Left ventricle myocardium inferior (tissue), 1 donor: ENCODE results near the gene BRAT1. TPM values are rescaled to one million over a fixed set of nuclear protein-coding genes. Genes with fewer than 3 reads are reported as not detected.

Experiments
- DNase-seq: peaks from one replicate; pipeline ENCODE4 v3.0.0-alpha.2; 2020
- H3K27ac ChIP-seq: fragments of 200-600 bp; replicated peaks from 2 replicates; pipeline ENCODE4 v1.8.0; 2021
- H3K27me3 ChIP-seq: fragments of 200-600 bp; 2 replicates; pipeline ENCODE4 v1.8.0; 2021; ENCODE audit warnings: low read depth
- H3K36me3 ChIP-seq: fragments of 200-600 bp; 2 replicates; pipeline ENCODE4 v1.8.0; 2021
- H3K4me1 ChIP-seq: fragments of 200-600 bp; 2 replicates; pipeline ENCODE4 v1.8.0; 2021
- H3K4me3 ChIP-seq: fragments of 200-600 bp; 2 replicates; pipeline ENCODE4 v1.8.0; 2021; ENCODE audit warnings: mild to moderate bottlenecking, moderate library complexity
- H3K9me3 ChIP-seq: fragments of 200-600 bp; replicated peaks from 2 replicates; pipeline ENCODE4 v1.8.0; 2021
- CTCF ChIP-seq: fragments of 200-600 bp; IDR thresholded peaks from 2 replicates; pipeline ENCODE4 v1.8.0; 2021; ENCODE audit warnings: antibody characterized with exemption, mild to moderate bottlenecking, borderline replicate concordance
- intact Hi-C: fragments of 100-400 bp; cut with micrococcal nuclease; formaldehyde crosslinking; loops from one replicate; pipeline ENCODE4 v1.11.0; 2022
- total RNA-seq: library from RNA; stranded (reverse); fragmentation: NEBNext Ultra II Directional; extraction: Animal tissue kit (Norgen Biotek cat#: 25700); gene quantifications from one replicate; pipeline ENCODE4 v1.2.1, GENCODE V29; 2021
- donor health status: DM: no; HTN: yes; CAD: no; lungs with severe emphysema.

BRAT1 gene
- total RNA-seq, 1 donor from 2014 or later: 13.7 TPM

GRCh38 chr7:2601907-2602306 lies 46.6 kb upstream of the BRAT1 start:
- Histone ChIP-seq H3K9me3 (no peaks in the 10 kb centered on the region), H3K4me3 (no peak overlapping the region), H3K4me1 (peaks cover 29% of the 10 kb centered on the region), H3K36me3 (peaks cover 49% of the 10 kb centered on the region), H3K27me3 (no peaks in the 10 kb centered on the region), H3K27ac (no peak overlapping the region)
- no peak for DNase-seq
- intact Hi-C loops: no loop called here
- TF ChIP-seq CTCF: no peak

DNA sequence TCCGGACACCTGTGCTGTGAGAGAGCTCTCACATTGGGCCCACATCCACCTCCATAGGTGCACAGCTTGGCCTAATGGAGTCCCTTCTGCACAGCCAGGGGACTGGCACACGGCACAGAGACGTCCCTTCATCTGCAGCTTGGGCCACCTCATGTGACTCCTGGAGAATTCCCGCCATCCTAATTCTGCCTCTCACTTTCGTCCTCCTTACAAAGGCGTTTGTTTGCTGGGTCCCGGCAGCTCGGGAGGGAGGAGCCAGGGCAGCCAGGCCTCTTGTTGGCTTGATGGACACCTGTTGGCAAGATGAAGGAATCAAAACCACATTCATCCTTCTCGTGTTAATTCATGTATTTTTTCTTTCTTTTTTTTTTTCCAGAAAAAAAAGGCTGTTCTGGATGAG lies 45.7 kb upstream of the BRAT1 start:
- Histone ChIP-seq H3K27me3 (no peaks in the 10 kb centered on the region), H3K4me3 (no peak overlapping the region), H3K9me3 (no peaks in the 10 kb centered on the region), H3K36me3 (peaks cover 50% of the 10 kb centered on the region), H3K4me1 (peaks cover 21% of the 10 kb centered on the region), H3K27ac (no peak overlapping the region)
- DNase-seq: no peak
- intact Hi-C loops: no loop called here
- no peak for TF ChIP-seq CTCF

DNA sequence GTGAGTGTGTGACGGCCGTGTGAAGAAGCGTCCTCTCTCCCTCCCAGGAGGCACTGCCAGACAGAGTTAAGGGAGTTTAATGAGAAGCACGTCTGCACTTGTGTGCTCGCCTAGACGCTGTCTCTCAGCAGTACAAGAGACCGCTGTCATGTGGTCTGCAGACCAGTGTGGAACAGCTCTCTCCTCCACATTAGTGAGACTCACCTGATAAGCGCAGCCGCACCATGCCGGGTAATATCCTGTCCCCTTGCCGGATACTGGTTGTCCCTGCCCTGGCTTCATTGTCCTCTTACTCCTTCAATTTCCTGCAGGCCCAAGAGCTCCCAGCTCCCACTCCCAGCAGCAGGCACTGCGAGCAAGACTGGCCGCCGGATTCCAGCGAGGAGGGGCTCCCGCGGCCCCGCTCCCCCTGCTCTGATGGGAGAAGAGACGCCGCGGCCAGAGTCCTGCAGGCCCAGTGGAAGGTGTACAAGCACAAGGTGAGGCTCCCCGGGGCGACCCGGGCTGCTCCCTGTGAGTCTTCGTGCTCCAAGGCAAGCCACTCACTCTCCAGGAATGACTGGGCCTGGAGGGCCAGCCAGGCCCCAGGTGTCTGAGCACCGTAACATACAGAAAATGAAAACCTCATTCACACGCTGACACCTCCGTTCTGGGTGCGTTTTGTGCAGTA lies 43.0 kb upstream of the BRAT1 start:
- DNase-seq: no peak
- intact Hi-C loops: no loop called here
- Histone ChIP-seq H3K36me3 (peaks cover 75% of the 10 kb centered on the region), H3K27me3 (no peaks in the 10 kb centered on the region), H3K4me3 (no peak overlapping the region), H3K9me3 (no peaks in the 10 kb centered on the region), H3K4me1 (no peaks in the 10 kb centered on the region), H3K27ac (no peak overlapping the region)
- TF ChIP-seq CTCF: no peak

DNA sequence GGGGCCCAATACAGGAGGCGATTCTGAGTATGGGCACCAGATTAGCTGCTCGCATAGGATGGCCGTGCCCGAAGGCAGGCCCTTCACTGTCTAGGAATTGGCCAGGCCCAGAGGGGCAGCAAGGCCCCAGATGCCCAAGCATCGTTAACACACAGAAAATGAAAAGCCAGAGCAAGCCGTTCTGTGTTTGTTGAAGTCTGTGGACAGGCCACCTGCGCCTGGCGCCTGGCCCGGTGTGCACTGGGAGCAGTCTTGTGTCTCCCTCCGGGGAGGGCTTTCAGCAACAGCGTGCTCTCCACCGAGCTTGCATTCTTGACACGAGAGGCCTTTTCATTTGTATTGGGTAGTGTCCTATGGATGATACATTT lies 41.9 kb upstream of the BRAT1 start:
- no peak for DNase-seq
- Histone ChIP-seq H3K27me3 (no peaks in the 10 kb centered on the region), H3K4me3 (no peak overlapping the region), H3K27ac (no peak overlapping the region), H3K36me3 (peaks cover 85% of the 10 kb centered on the region), H3K9me3 (no peaks in the 10 kb centered on the region), H3K4me1 (no peaks in the 10 kb centered on the region)
- intact Hi-C loops: no loop called here
- no peak for TF ChIP-seq CTCF

- intact Hi-C loops: no loop called here
- H3K4me1 ChIP-seq: no peaks in the 10 kb centered on the region
These were observed 41.3 kb upstream of the BRAT1 start for GRCh38 chr7:2596464-2597272.

More at GRCh38 chr7:2596464-2597272, 41.3 kb upstream of the BRAT1 start:
- Histone ChIP-seq H3K4me3 (no peak overlapping the region), H3K27ac (no peak overlapping the region), H3K36me3 (peaks cover 84% of the 10 kb centered on the region), H3K27me3 (no peaks in the 10 kb centered on the region), H3K9me3 (no peaks in the 10 kb centered on the region)
- DNase-seq: no peak
- TF ChIP-seq CTCF: no peak
